A549 (cell line): ENCODE data around the gene FAF1.

ENCODE experiments used
- HDAC2 ChIP-seq: fragments of 200-600 bp; sonication (generic); IDR thresholded peaks from 2 replicates; pipeline ENCODE4 v1.6.1; 2016
- MYC ChIP-seq: IDR thresholded peaks from 2 replicates; pipeline ENCODE4 v1.6.1; 2012; ENCODE audit warnings: mild to moderate bottlenecking, inconsistent platforms, low read length, improper control_type of control experiment, borderline replicate concordance
- SMC3 ChIP-seq: fragments of >200 bp; sonication (Bioruptor Twin); formaldehyde crosslinking; IDR thresholded peaks from 3 replicates; pipeline ENCODE4 v1.6.1; 2018; ENCODE audit warnings: inconsistent platforms
- TF ChIP-seq, protein P1 (sequence below): fragments of >200 bp; sonication (Bioruptor Twin); formaldehyde crosslinking; IDR thresholded peaks from 3 replicates; pipeline ENCODE4 v1.5.1; 2016

DNA sequence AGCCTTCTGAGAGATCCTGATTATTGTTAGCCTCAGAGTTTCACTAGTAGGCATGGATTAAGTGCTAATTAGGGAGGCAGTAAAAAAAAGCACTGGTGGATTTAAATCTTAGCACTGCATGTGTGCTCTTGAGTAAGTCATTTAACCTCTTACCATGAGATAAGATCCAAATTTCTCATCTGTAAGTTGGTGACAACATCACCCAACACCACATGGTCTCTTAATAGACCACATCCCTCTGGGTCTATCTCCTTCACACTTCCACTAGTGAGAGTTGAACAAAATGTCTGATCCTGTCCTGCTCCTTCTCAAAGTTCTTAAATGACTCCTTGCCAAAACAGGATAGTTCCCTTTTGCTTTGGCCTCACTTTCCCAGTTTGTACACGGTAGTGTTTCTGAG is 507.4 kb downstream of the FAF1 start:
- TF ChIP-seq SMC3 (no peak), HDAC2 (no peak), MYC (no peak)
- TF ChIP-seq, protein P1, sequence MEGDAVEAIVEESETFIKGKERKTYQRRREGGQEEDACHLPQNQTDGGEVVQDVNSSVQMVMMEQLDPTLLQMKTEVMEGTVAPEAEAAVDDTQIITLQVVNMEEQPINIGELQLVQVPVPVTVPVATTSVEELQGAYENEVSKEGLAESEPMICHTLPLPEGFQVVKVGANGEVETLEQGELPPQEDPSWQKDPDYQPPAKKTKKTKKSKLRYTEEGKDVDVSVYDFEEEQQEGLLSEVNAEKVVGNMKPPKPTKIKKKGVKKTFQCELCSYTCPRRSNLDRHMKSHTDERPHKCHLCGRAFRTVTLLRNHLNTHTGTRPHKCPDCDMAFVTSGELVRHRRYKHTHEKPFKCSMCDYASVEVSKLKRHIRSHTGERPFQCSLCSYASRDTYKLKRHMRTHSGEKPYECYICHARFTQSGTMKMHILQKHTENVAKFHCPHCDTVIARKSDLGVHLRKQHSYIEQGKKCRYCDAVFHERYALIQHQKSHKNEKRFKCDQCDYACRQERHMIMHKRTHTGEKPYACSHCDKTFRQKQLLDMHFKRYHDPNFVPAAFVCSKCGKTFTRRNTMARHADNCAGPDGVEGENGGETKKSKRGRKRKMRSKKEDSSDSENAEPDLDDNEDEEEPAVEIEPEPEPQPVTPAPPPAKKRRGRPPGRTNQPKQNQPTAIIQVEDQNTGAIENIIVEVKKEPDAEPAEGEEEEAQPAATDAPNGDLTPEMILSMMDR = no peak
